ENCODE measurements around the gene SEC31B.

DNA sequence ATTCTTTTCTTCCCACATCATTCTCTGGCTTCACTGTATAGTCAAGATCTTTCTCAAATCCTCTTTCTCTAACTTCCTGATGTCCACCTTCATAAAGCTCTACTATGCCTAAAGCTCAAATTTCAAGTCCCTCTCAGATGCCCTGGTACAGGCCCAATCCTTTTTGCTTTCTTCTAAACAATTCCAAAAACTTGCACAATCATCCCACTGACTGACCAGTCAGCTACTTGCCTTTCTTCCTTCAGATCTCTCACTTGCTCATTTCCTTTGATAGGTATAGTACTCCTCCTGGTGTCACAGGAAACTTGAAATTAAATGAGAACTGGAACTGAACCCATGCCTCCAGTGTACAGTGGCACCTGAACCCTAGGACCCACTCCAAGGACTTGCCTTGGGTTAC is 18.2 kb downstream of the SEC31B start:
- no peak for TF ChIP-seq EZH2 (IDR thresholded peaks at IDR 0.05)
- no peak for TF ChIP-seq CTCF (IDR thresholded peaks at IDR 0.05)

Data from neural progenitor cell (in vitro differentiated cells).